SK-N-SH (cell line): ENCODE measurements around the gene SH3PXD2A. TPM values are rescaled to one million over a fixed set of nuclear protein-coding genes. Genes with fewer than 3 reads are reported as not detected.

Experiments
- CTCF ChIA-PET: fragments of 300-600, 350-600 bp; formaldehyde crosslinking; extraction: SDS; loops from one replicate; lab custom pipeline; 2021; lab: Yijun Ruan, JAX
- POLR2A ChIA-PET: fragments of 350-600 bp; sonication (Branson Sonifier 250); formaldehyde crosslinking; extraction: SDS; loops from one replicate; lab custom pipeline; 2020; ENCODE audit warnings: antibody characterized with exemption, inconsistent platforms; lab: Yijun Ruan, JAX
- DNase-seq: peaks from one replicate; pipeline ENCODE4 v3.0.0; 2012
- H2AFZ ChIP-seq: fragments of 200-600 bp; sonication (generic); 2 replicates; pipeline ENCODE4 v1.8.1; 2016; ENCODE audit warnings: antibody characterized with exemption, mild to moderate bottlenecking, low read depth
- H3F3A ChIP-seq: fragments of 200-600 bp; sonication (generic); replicated peaks from 2 replicates; pipeline ENCODE3; 2016; ENCODE audit warnings: antibody characterized with exemption, mild to moderate bottlenecking; ENCODE audit not compliant: insufficient read depth
- H3K27ac ChIP-seq, 2 experiments: fragments of 200-500 bp in 1 of 2; fragments of 200-600 bp in 1 of 2; sonication (Bioruptor generic) in 1 of 2; sonication (generic), shearing (Covaris generic) in 1 of 2; 2 replicates each; pipeline versions ENCODE4 v1.5.1 to v1.6.1; 2014 to 2016; ENCODE audit warnings: low read depth in 2 of 2, inconsistent platforms in 1 of 2, low read length in 1 of 2, mild to moderate bottlenecking in 1 of 2, mixed read lengths in 1 of 2
- H3K27me3 ChIP-seq: fragments of 200-600 bp; sonication (generic), shearing (Covaris generic); 2 replicates; pipeline ENCODE4 v1.6.1; 2016; ENCODE audit warnings: mixed run types; ENCODE audit not compliant: insufficient read depth
- H3K36me3 ChIP-seq, 2 experiments: fragments of 200-500 bp in 1 of 2; fragments of 200-600 bp in 1 of 2; sonication (Bioruptor generic) in 1 of 2; sonication (generic) in 1 of 2; replicated peaks in 1 of 2; 2 replicates each; pipeline versions ENCODE3 to v1.5.1; 2014 to 2016; ENCODE audit warnings: low read length in 1 of 2, mild to moderate bottlenecking in 1 of 2; ENCODE audit not compliant: insufficient read depth in 2 of 2, control insufficient read depth in 1 of 2
- H3K4me1 ChIP-seq, 2 experiments: fragments of 200-500 bp in 1 of 2; fragments of 200-600 bp in 1 of 2; sonication (Bioruptor generic) in 1 of 2; sonication (generic), shearing (Covaris generic) in 1 of 2; 2 replicates each; pipeline versions ENCODE4 v1.5.1 to v1.6.1; 2014 to 2016; ENCODE audit warnings: low read depth in 1 of 2, low read length in 1 of 2, mixed run types in 1 of 2; ENCODE audit not compliant: insufficient read depth in 2 of 2, control insufficient read depth in 1 of 2
- H3K4me2 ChIP-seq: fragments of 200-600 bp; sonication (generic), shearing (Covaris generic); 2 replicates; pipeline ENCODE4 v1.6.1; 2017; ENCODE audit warnings: mixed run types
- H3K4me3 ChIP-seq, 2 experiments: fragments of 200-500 bp in 1 of 2; fragments of 200-600 bp in 1 of 2; sonication (Bioruptor generic) in 1 of 2; sonication (generic), shearing (Covaris generic) in 1 of 2; 2 replicates each; pipeline versions ENCODE4 v1.5.1 to v1.8.1; 2014 to 2016; ENCODE audit warnings: low read depth in 2 of 2, inconsistent platforms in 1 of 2, low read length in 1 of 2, mild to moderate bottlenecking in 1 of 2, mixed read lengths in 1 of 2, moderate library complexity in 1 of 2
- H3K79me2 ChIP-seq: fragments of 200-600 bp; sonication (generic); 2 replicates; pipeline ENCODE4 v1.8.1; 2017; ENCODE audit warnings: mild to moderate bottlenecking; ENCODE audit not compliant: insufficient read depth
- H3K9ac ChIP-seq: fragments of 200-600 bp; sonication (generic); 2 replicates; pipeline ENCODE4 v1.6.1; 2017; ENCODE audit warnings: mixed run types
- H3K9me2 ChIP-seq: fragments of 200-600 bp; sonication (generic); 2 replicates; pipeline ENCODE4 v1.6.1; 2017; ENCODE audit warnings: mixed run types
- H3K9me3 ChIP-seq: fragments of 200-600 bp; sonication (generic); 2 replicates; pipeline ENCODE4 v1.6.1; 2017; ENCODE audit warnings: mixed run types, mild to moderate bottlenecking, moderate library complexity
- H4K20me1 ChIP-seq: fragments of 200-600 bp; sonication (generic); 2 replicates; pipeline ENCODE4 v1.6.1; 2017; ENCODE audit warnings: mild to moderate bottlenecking, mixed run types; ENCODE audit not compliant: insufficient read depth
- CHD2 ChIP-seq: fragments of 150-350 bp; IDR thresholded peaks from 2 replicates; pipeline ENCODE4 v1.6.1; 2018; ENCODE audit warnings: low read length; ENCODE audit not compliant: partially characterized antibody
- ELF1 ChIP-seq: IDR thresholded peaks from 2 replicates; pipeline ENCODE4 v1.4.0; 2012
- EP300 ChIP-seq, 2 experiments: IDR thresholded peaks; 2 replicates each; pipeline versions ENCODE4 v1.4.0 to v1.6.1; 2012; ENCODE audit warnings: borderline replicate concordance in 1 of 2, low read depth in 1 of 2, low read length in 1 of 2
- FOSL2 ChIP-seq: IDR thresholded peaks from 2 replicates; pipeline ENCODE4 v1.4.0; 2012; ENCODE audit warnings: low read depth, mild to moderate bottlenecking, moderate library complexity, borderline replicate concordance
- FOXM1 ChIP-seq: IDR thresholded peaks from 2 replicates; pipeline ENCODE4 v1.4.0; 2012; ENCODE audit warnings: low read depth, mild to moderate bottlenecking
- GABPA ChIP-seq: IDR thresholded peaks from 2 replicates; pipeline ENCODE4 v1.4.0; 2012; ENCODE audit warnings: low read depth, mild to moderate bottlenecking
- GATA2 ChIP-seq: sonication (generic); formaldehyde crosslinking; IDR thresholded peaks from 2 replicates; pipeline ENCODE4 v1.5.0; 2020; ENCODE audit warnings: mild to moderate bottlenecking, missing genetic modification reagents
- JUND ChIP-seq: IDR thresholded peaks from 2 replicates; pipeline ENCODE4 v1.4.0; 2012
- MEF2A ChIP-seq: IDR thresholded peaks from 2 replicates; pipeline ENCODE4 v1.4.0; 2012; ENCODE audit warnings: low read depth, borderline replicate concordance
- NFIC ChIP-seq: IDR thresholded peaks from 2 replicates; pipeline ENCODE4 v1.4.0; 2012; ENCODE audit warnings: borderline replicate concordance
- NRF1 ChIP-seq: IDR thresholded peaks from 2 replicates; pipeline ENCODE4 v1.6.1; 2012; ENCODE audit warnings: low read depth, mild to moderate bottlenecking, low read length
- RAD21 ChIP-seq: IDR thresholded peaks from 2 replicates; pipeline ENCODE4 v1.6.1; 2012; ENCODE audit warnings: mild to moderate bottlenecking, low read length
- SMC3 ChIP-seq: IDR thresholded peaks from 2 replicates; pipeline ENCODE4 v1.6.1; 2012; ENCODE audit warnings: low read depth, low read length, improper control_type of control experiment
- TAF1 ChIP-seq: IDR thresholded peaks from 2 replicates; pipeline ENCODE4 v1.6.1; 2012; ENCODE audit warnings: low read depth, mild to moderate bottlenecking, low read length, moderate library complexity, borderline replicate concordance
- TEAD4 ChIP-seq: IDR thresholded peaks from 2 replicates; pipeline ENCODE4 v1.4.0; 2012; ENCODE audit warnings: mild to moderate bottlenecking, borderline replicate concordance; ENCODE audit not compliant: insufficient read depth
- WGBS: methylation state at CpG from one replicate; pipeline ENCODE4 v1.1.6; 2017; ENCODE audit warnings: low lambda C conversion rate; 5-methylcytosine and 5-hydroxymethylcytosine counted together
- polyA plus RNA-seq, 3 experiments: library from polyadenylated mRNA; depleted of rRNA; stranded (reverse); fragments of >200 nt; gene quantifications; 2 replicates each; pipeline ENCODE4 v1.2.3, GENCODE V29; 2012
- TF ChIP-seq, protein P1 (sequence below): fragments of 200-600 bp; sonication (generic); IDR thresholded peaks from 2 replicates; pipeline ENCODE4 v1.6.1; 2017; ENCODE audit warnings: antibody characterized with exemption, mild to moderate bottlenecking, moderate library complexity
- TF ChIP-seq, protein P2 (sequence below): fragments of 150-350 bp; IDR thresholded peaks from 2 replicates; pipeline ENCODE4 v1.6.1; 2017; ENCODE audit warnings: antibody characterized with exemption, low read length, low read depth, borderline replicate concordance
- TF ChIP-seq, protein P3 (sequence below): fragments of 150-350 bp; IDR thresholded peaks from 2 replicates; pipeline ENCODE4 v1.6.1; 2016; ENCODE audit warnings: mild to moderate bottlenecking, low read depth, low read length
- TF ChIP-seq, protein P4 (sequence below): IDR thresholded peaks from 2 replicates; pipeline ENCODE4 v1.4.0; 2012; ENCODE audit warnings: low read depth

The SH3PXD2A gene
- polyA plus RNA-seq, 1 of the 3 experiments (the other 2 are of a cell fraction): 2.5 TPM

DNA sequence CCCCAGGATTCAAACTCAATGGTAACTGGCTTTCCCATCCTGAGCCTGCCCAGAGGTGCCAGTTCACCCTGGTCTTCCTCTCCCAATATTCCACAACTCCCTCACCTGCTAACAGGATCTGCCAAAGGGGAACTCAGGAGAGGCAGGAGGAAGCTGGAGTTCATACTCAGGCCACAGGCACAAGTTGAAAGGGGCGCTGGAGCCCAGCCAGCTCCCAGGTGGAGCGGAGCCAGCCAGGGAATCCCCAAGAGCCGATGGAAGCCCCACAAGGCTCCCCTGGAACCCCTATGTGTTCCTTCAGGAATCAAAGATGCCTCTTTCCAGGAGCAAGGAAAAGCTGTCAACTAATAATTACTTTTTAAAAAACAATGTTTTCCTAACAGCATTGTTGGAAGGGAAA is 63.5 kb downstream of the SH3PXD2A start:
- DNase-seq: no peak
- Histone ChIP-seq H3K9ac (no peak overlapping the region), H3K4me1 (peaks cover 12 to 50% of the 10 kb centered on the region in 2 experiments; a peak in 3 of 4 replicates), H2AFZ (no peak overlapping the region), H3K9me3 (no peaks in the 10 kb centered on the region), H3K4me3 (no peak overlapping the region), H3K9me2 (no peaks in the 10 kb centered on the region), H3K27me3 (no peaks in the 10 kb centered on the region), H3K79me2 (no peaks in the 10 kb centered on the region), H3K27ac (no peak overlapping the region), H3F3A (no peaks in the 10 kb centered on the region), H3K4me2 (no peak overlapping the region), H4K20me1 (no peaks in the 10 kb centered on the region), H3K36me3 (no peaks in the 10 kb centered on the region)
- ChIA-PET POLR2A (no interaction called here), CTCF (interaction anchor here (1.2 to 4.0 kb wide), 3 partner anchors 9 to 79 kb away, joined by 3 to 16 read pairs (median 3); no protein-coding TSS in a partner anchor)
- 95% methylated on average over 3 of the region's 3 CpGs for WGBS
- no peak for TF ChIP-seq FOSL2
- no peak for TF ChIP-seq RAD21
- TF ChIP-seq TAF1: no peak
- TF ChIP-seq TEAD4: no peak
- TF ChIP-seq, protein P1, sequence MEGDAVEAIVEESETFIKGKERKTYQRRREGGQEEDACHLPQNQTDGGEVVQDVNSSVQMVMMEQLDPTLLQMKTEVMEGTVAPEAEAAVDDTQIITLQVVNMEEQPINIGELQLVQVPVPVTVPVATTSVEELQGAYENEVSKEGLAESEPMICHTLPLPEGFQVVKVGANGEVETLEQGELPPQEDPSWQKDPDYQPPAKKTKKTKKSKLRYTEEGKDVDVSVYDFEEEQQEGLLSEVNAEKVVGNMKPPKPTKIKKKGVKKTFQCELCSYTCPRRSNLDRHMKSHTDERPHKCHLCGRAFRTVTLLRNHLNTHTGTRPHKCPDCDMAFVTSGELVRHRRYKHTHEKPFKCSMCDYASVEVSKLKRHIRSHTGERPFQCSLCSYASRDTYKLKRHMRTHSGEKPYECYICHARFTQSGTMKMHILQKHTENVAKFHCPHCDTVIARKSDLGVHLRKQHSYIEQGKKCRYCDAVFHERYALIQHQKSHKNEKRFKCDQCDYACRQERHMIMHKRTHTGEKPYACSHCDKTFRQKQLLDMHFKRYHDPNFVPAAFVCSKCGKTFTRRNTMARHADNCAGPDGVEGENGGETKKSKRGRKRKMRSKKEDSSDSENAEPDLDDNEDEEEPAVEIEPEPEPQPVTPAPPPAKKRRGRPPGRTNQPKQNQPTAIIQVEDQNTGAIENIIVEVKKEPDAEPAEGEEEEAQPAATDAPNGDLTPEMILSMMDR: no peak
- TF ChIP-seq FOXM1: no peak
- TF ChIP-seq JUND: no peak
- TF ChIP-seq NRF1: no peak
- TF ChIP-seq SMC3: no peak

DNA sequence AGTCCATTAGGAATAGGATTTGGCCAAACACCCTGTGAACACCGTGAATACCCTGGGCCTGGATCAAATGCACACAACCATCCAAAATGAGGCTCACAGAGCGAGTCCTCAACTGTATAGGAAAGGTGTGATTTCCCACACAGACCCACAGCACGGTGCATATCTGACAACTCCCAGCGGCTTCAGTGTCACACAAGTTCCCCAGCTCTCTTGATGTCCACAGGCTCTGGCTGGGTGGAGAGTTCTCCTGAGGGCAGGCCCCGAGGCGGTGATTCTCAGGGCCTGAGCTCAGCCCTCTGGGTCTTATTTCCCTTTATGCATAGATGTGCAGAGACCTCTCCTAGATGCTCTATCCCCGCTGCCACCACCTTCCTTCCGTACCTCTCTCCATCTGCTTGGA is 64.1 kb downstream of the SH3PXD2A start:
- Histone ChIP-seq H4K20me1 (no peaks in the 10 kb centered on the region), H3F3A (no peaks in the 10 kb centered on the region), H2AFZ (no peak overlapping the region), H3K9me3 (no peaks in the 10 kb centered on the region), H3K4me1 (peaks cover 6 to 50% of the 10 kb centered on the region in 2 experiments; a peak in 3 of 4 replicates), H3K9me2 (no peaks in the 10 kb centered on the region), H3K4me2 (no peak overlapping the region), H3K4me3 (no peak overlapping the region), H3K27me3 (no peaks in the 10 kb centered on the region), H3K36me3 (no peaks in the 10 kb centered on the region), H3K27ac (no peak overlapping the region; a peak in 1 of 4 replicates), H3K9ac (no peak overlapping the region), H3K79me2 (no peaks in the 10 kb centered on the region)
- WGBS: 100% methylated on average over 4 of the region's 8 CpGs
- TF ChIP-seq, protein P2, sequence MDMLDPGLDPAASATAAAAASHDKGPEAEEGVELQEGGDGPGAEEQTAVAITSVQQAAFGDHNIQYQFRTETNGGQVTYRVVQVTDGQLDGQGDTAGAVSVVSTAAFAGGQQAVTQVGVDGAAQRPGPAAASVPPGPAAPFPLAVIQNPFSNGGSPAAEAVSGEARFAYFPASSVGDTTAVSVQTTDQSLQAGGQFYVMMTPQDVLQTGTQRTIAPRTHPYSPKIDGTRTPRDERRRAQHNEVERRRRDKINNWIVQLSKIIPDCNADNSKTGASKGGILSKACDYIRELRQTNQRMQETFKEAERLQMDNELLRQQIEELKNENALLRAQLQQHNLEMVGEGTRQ: no peak
- no peak for TF ChIP-seq SMC3
- TF ChIP-seq GATA2 (CRISPR knock-in tag): no peak
- TF ChIP-seq CHD2: no peak
- no peak for TF ChIP-seq GABPA
- TF ChIP-seq, protein P3, sequence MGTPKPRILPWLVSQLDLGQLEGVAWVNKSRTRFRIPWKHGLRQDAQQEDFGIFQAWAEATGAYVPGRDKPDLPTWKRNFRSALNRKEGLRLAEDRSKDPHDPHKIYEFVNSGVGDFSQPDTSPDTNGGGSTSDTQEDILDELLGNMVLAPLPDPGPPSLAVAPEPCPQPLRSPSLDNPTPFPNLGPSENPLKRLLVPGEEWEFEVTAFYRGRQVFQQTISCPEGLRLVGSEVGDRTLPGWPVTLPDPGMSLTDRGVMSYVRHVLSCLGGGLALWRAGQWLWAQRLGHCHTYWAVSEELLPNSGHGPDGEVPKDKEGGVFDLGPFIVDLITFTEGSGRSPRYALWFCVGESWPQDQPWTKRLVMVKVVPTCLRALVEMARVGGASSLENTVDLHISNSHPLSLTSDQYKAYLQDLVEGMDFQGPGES: no peak
- no peak for TF ChIP-seq TEAD4
- TF ChIP-seq ELF1: no peak
- TF ChIP-seq NRF1: no peak
- TF ChIP-seq, protein P1: no peak
- no peak for TF ChIP-seq EP300 (IDR thresholded peaks at IDR 0.05; ENCODE audit: borderline replicate concordance in 1 of 2, low read depth in 1 of 2, low read length in 1 of 2)
- TF ChIP-seq MEF2A: no peak
- TF ChIP-seq FOSL2: no peak
- TF ChIP-seq NFIC: no peak
- TF ChIP-seq, protein P4, sequence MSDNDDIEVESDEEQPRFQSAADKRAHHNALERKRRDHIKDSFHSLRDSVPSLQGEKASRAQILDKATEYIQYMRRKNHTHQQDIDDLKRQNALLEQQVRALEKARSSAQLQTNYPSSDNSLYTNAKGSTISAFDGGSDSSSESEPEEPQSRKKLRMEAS: no peak
- DNase-seq: no peak
- ChIA-PET CTCF (interaction anchor here (1.2 kb wide), 1 partner anchor 78 kb away, joined by 3 read pairs; no protein-coding TSS in a partner anchor), POLR2A (no interaction called here)
